H9 (cell line): ENCODE data around the gene PLA2R1. TPM values are rescaled to one million over a fixed set of nuclear protein-coding genes. Genes with fewer than 3 reads are reported as not detected.

Source experiments
- DNase-seq: peaks from one replicate; pipeline ENCODE4 v3.0.0-alpha.2; 2017
- H2AFZ ChIP-seq: one replicate; pipeline ENCODE4 v1.6.1; 2013; ENCODE audit warnings: mild to moderate bottlenecking, low read length, control low read depth, moderate library complexity
- H2AK5ac ChIP-seq: 2 replicates; pipeline ENCODE4 v1.6.1; 2013; ENCODE audit warnings: low read length, control low read depth, mixed read lengths; ENCODE audit not compliant: insufficient read length
- H2BK120ac ChIP-seq: one replicate; pipeline ENCODE4 v1.6.1; 2013; ENCODE audit warnings: low read depth, mild to moderate bottlenecking, low read length, control low read depth, inconsistent platforms; ENCODE audit not compliant: poor library complexity, severe bottlenecking
- H2BK12ac ChIP-seq: 2 replicates; pipeline ENCODE4 v1.6.1; 2013; ENCODE audit warnings: low read length, control low read depth, mixed read lengths, low read depth; ENCODE audit not compliant: insufficient read length
- H2BK15ac ChIP-seq: 2 replicates; pipeline ENCODE4 v1.6.1; 2013; ENCODE audit warnings: low read depth, low read length, control low read depth
- H2BK20ac ChIP-seq: one replicate; pipeline ENCODE4 v1.6.1; 2013; ENCODE audit warnings: low read depth, mild to moderate bottlenecking, low read length, control low read depth, inconsistent platforms; ENCODE audit not compliant: poor library complexity, severe bottlenecking
- H2BK5ac ChIP-seq: 2 replicates; pipeline ENCODE4 v1.6.1; 2013; ENCODE audit warnings: low read length, control low read depth, mixed read lengths; ENCODE audit not compliant: insufficient read length
- H3K14ac ChIP-seq: 2 replicates; pipeline ENCODE4 v1.6.1; 2013; ENCODE audit warnings: low read length, control low read depth; ENCODE audit not compliant: insufficient read depth
- H3K18ac ChIP-seq: 2 replicates; pipeline ENCODE4 v1.6.1; 2013; ENCODE audit warnings: low read depth, mild to moderate bottlenecking, mixed read lengths, low read length, control low read depth; ENCODE audit not compliant: insufficient read length
- H3K23ac ChIP-seq: 2 replicates; pipeline ENCODE4 v1.6.1; 2013; ENCODE audit warnings: low read length, control low read depth, mixed read lengths, low read depth; ENCODE audit not compliant: insufficient read length
- H3K23me2 ChIP-seq: 2 replicates; pipeline ENCODE4 v1.6.1; 2013; ENCODE audit warnings: low read depth, mild to moderate bottlenecking, mixed read lengths, low read length, control low read depth; ENCODE audit not compliant: insufficient read length, poor library complexity, severe bottlenecking
- H3K27ac ChIP-seq: 2 replicates; pipeline ENCODE4 v1.5.1; 2013; ENCODE audit warnings: low read length, control low read depth, mixed read lengths, low read depth; ENCODE audit not compliant: insufficient read length
- H3K27me3 ChIP-seq: 2 replicates; pipeline ENCODE4 v1.6.1; 2013; ENCODE audit warnings: low read length, control low read depth, inconsistent platforms; ENCODE audit not compliant: insufficient read depth
- H3K4ac ChIP-seq: 2 replicates; pipeline ENCODE4 v1.6.1; 2013; ENCODE audit warnings: low read depth, mild to moderate bottlenecking, control low read depth, inconsistent platforms, low read length, moderate library complexity
- H3K4me1 ChIP-seq: 2 replicates; pipeline ENCODE4 v1.6.1; 2013; ENCODE audit warnings: low read length, control low read depth, inconsistent platforms; ENCODE audit not compliant: insufficient read depth
- H3K4me2 ChIP-seq: 2 replicates; pipeline ENCODE4 v1.6.1; 2013; ENCODE audit warnings: low read length, control low read depth, mixed read lengths; ENCODE audit not compliant: insufficient read length, insufficient read depth
- H3K56ac ChIP-seq: 2 replicates; pipeline ENCODE4 v1.6.1; 2013; ENCODE audit warnings: low read depth, mild to moderate bottlenecking, mixed read lengths, low read length, control low read depth; ENCODE audit not compliant: insufficient read length
- H3K79me1 ChIP-seq: 2 replicates; pipeline ENCODE4 v1.6.1; 2013; ENCODE audit warnings: low read depth, mild to moderate bottlenecking, moderate library complexity, low read length, control low read depth, inconsistent platforms; ENCODE audit not compliant: insufficient read depth, poor library complexity, severe bottlenecking
- H3K79me2 ChIP-seq: 2 replicates; pipeline ENCODE4 v1.6.1; 2013; ENCODE audit warnings: low read length, control low read depth, inconsistent platforms; ENCODE audit not compliant: insufficient read depth
- H3K9ac ChIP-seq: 2 replicates; pipeline ENCODE4 v1.6.1; 2013; ENCODE audit warnings: low read length, control low read depth, mixed read lengths; ENCODE audit not compliant: insufficient read length; ENCODE audit errors: extremely low read depth
- H3K9me3 ChIP-seq: one replicate; pipeline ENCODE4 v1.6.1; 2013; ENCODE audit warnings: low read depth, low read length, inconsistent platforms; ENCODE audit not compliant: control insufficient read depth
- H3T11ph ChIP-seq: one replicate; pipeline ENCODE4 v1.6.1; 2013; ENCODE audit warnings: mild to moderate bottlenecking, low read length, control low read depth, inconsistent platforms
- H4K20me1 ChIP-seq: one replicate; pipeline ENCODE4 v1.6.1; 2013; ENCODE audit not compliant: control insufficient read depth, insufficient read length, insufficient read depth
- H4K5ac ChIP-seq: 2 replicates; pipeline ENCODE4 v1.6.1; 2013; ENCODE audit warnings: low read depth, mild to moderate bottlenecking, mixed read lengths, low read length, control low read depth; ENCODE audit not compliant: insufficient read length
- H4K8ac ChIP-seq: replicated peaks from 2 replicates; pipeline ENCODE4 v1.6.1; 2013; ENCODE audit warnings: low read length, control low read depth, mixed read lengths, low read depth; ENCODE audit not compliant: insufficient read length
- H4K91ac ChIP-seq: 2 replicates; pipeline ENCODE4 v1.6.1; 2013; ENCODE audit warnings: low read depth, mild to moderate bottlenecking, moderate library complexity, mixed read lengths, low read length, control low read depth; ENCODE audit not compliant: insufficient read length
- H3K27ac Mint-ChIP-seq, 3 experiments: 2 replicates in 2 of 3; 3 replicates in 1 of 3; pipeline ENCODE4 v1.8.0; 2020 to 2021; ENCODE audit warnings: mixed read lengths in 3 of 3, mild to moderate bottlenecking in 1 of 3, moderate library complexity in 1 of 3
- H3K27me3 Mint-ChIP-seq: 2 replicates; pipeline ENCODE4 v1.8.0; 2021; ENCODE audit warnings: low read depth, mild to moderate bottlenecking, moderate library complexity, mixed read lengths
- H3K36me3 Mint-ChIP-seq, 3 experiments: 2 replicates in 2 of 3; 3 replicates in 1 of 3; pipeline ENCODE4 v1.8.0; 2020 to 2021; ENCODE audit warnings: low read depth in 3 of 3, mixed read lengths in 3 of 3; ENCODE audit not compliant: insufficient read depth in 1 of 3
- H3K4me1 Mint-ChIP-seq, 2 experiments: 2 replicates each; pipeline ENCODE4 v1.8.0; 2020; ENCODE audit warnings: mixed read lengths in 2 of 2
- H3K4me3 Mint-ChIP-seq, 2 experiments: 2 replicates in 1 of 2; 3 replicates in 1 of 2; pipeline ENCODE4 v1.8.0; 2020 to 2021; ENCODE audit warnings: mild to moderate bottlenecking in 2 of 2, mixed read lengths in 2 of 2, moderate library complexity in 1 of 2
- H3K9me3 Mint-ChIP-seq, 2 experiments: 2 replicates in 1 of 2; 3 replicates in 1 of 2; pipeline ENCODE4 v1.8.0; 2020; ENCODE audit warnings: mild to moderate bottlenecking in 2 of 2, mixed read lengths in 2 of 2, moderate library complexity in 1 of 2
- CTCF ChIP-seq: fragments of 200-600 bp; sonication (generic); conservative IDR thresholded peaks from 3 replicates; pipeline ENCODE4 v1.8.0; 2021; ENCODE audit warnings: antibody characterized with exemption, mild to moderate bottlenecking
- WGBS: extraction: QIAGEN DNeasy Blood & Tissue Kit; methylation state at CpG from one replicate; pipeline ENCODE4 v1.1.7; 2013; ENCODE audit warnings: missing lambda C conversion rate, low lambda C conversion rate, mixed read lengths; ENCODE audit not compliant: insufficient read length; ENCODE audit errors: extremely low coverage; 5-methylcytosine and 5-hydroxymethylcytosine counted together
- total RNA-seq: library from RNA; stranded (reverse); gene quantifications from 2 replicates; pipeline ENCODE4 v1.2.1, GENCODE V29; 2021

The PLA2R1 gene
- total RNA-seq, 1 experiment from 2014 or later, result 0.83 TPM

- H3T11ph ChIP-seq, result no peak overlapping the region
- H2AFZ ChIP-seq, result no peak overlapping the region
- H3K9me3 ChIP-seq, result no peaks in the 10 kb centered on the region
- H3K4me2 ChIP-seq, result no peak overlapping the region
- WGBS, result no CpG with 5 or more reads among the region's 2 CpGs
- H3K9ac ChIP-seq, result no peak overlapping the region
- no peak overlapping the region for H2BK120ac ChIP-seq
- no peaks in the 10 kb centered on the region for H4K20me1 ChIP-seq
- Mint-ChIP-seq H3K4me1 (peaks cover 4% of the 10 kb centered on the region in 2 experiments), H3K27ac (no peak overlapping the region), H3K4me3 (no peak overlapping the region), H3K9me3 (no peaks in the 10 kb centered on the region), H3K36me3 (no peaks in the 10 kb centered on the region; a peak in 1 of 7 replicates), H3K27me3 (peaks cover 26% of the 10 kb centered on the region)
- H2BK15ac ChIP-seq, result no peak overlapping the region
- H3K4me1 ChIP-seq, result no peaks in the 10 kb centered on the region
- H4K5ac ChIP-seq, result no peak overlapping the region
- H3K23ac ChIP-seq, result no peak overlapping the region
- no peak overlapping the region for H2BK20ac ChIP-seq
- H3K79me2 ChIP-seq, result no peaks in the 10 kb centered on the region
- H2BK5ac ChIP-seq, result no peak overlapping the region
- H3K56ac ChIP-seq, result no peak overlapping the region
- H3K79me1 ChIP-seq, result no peaks in the 10 kb centered on the region
- no peak overlapping the region for H2AK5ac ChIP-seq
- TF ChIP-seq CTCF, result no peak
- H3K4ac ChIP-seq, result no peak overlapping the region
- H3K14ac ChIP-seq, result no peak overlapping the region
- no peak overlapping the region for H4K8ac ChIP-seq
- peaks cover under 1% of the 10 kb centered on the region for H3K23me2 ChIP-seq
- H3K27me3 ChIP-seq, result no peaks in the 10 kb centered on the region
- H4K91ac ChIP-seq, result no peak overlapping the region
- DNase-seq, result no peak
- H2BK12ac ChIP-seq, result no peak overlapping the region
- H3K27ac ChIP-seq, result no peak overlapping the region
- H3K18ac ChIP-seq, result no peak overlapping the region
These were observed 145.9 kb downstream of the PLA2R1 start for GRCh38 chr2:159916511-159916910.
